Stimulated activated naive CD8-positive, alpha-beta T cell treated with anti-CD3 and anti-CD28 coated beads, Interleukin-15, Interleukin-2, amounts not matched to agents 100 ng/mL and 50 ng/mL, for 24 hours (primary cell): ENCODE results near the gene ST3GAL4.
"Not testable (repeated sequence)": the region's sequence is repeated elsewhere in the genome, so short reads cannot be mapped to it uniquely, and the experiment has no call there.

ENCODE experiments used
- H3K27ac Mint-ChIP-seq: one replicate; pipeline ENCODE4 v1.8.0; 2021; ENCODE audit warnings: mild to moderate bottlenecking, mixed read lengths
- H3K27me3 Mint-ChIP-seq: one replicate; pipeline ENCODE4 v1.8.0; 2021; ENCODE audit warnings: mixed read lengths
- H3K36me3 Mint-ChIP-seq: one replicate; pipeline ENCODE4 v1.8.0; 2021; ENCODE audit warnings: low read depth, mixed read lengths
- H3K4me1 Mint-ChIP-seq: one replicate; pipeline ENCODE4 v1.8.0; 2021; ENCODE audit warnings: low read depth, mixed read lengths
- H3K4me3 Mint-ChIP-seq: one replicate; pipeline ENCODE4 v1.8.0; 2021; ENCODE audit warnings: mild to moderate bottlenecking, mixed read lengths
- H3K9me3 Mint-ChIP-seq: one replicate; pipeline ENCODE4 v1.8.0; 2021; ENCODE audit warnings: mixed read lengths

Gene ST3GAL4

GRCh38 chr11:126393143-126393542, 37.7 kb downstream of the ST3GAL4 start:
- Mint-ChIP-seq H3K36me3 (no peaks in the 10 kb centered on the region), H3K9me3 (no peaks in the 10 kb centered on the region), H3K4me3 (no peak overlapping the region), H3K27me3 (no peaks in the 10 kb centered on the region), H3K27ac (no peak overlapping the region), H3K4me1 (peaks cover 4% of the 10 kb centered on the region)

- Mint-ChIP-seq H3K4me1 (peaks cover 4% of the 10 kb centered on the region), H3K27me3 (no peaks in the 10 kb centered on the region), H3K9me3 (no peaks in the 10 kb centered on the region), H3K36me3 (no peaks in the 10 kb centered on the region), H3K4me3 (no peak overlapping the region), H3K27ac (no peak overlapping the region)
Observed at GRCh38 chr11:126394036-126394435, 38.5 kb downstream of the ST3GAL4 start.

- H3K9me3 Mint-ChIP-seq, H3K27me3 Mint-ChIP-seq, H3K27ac Mint-ChIP-seq, H3K4me1 Mint-ChIP-seq, H3K36me3 Mint-ChIP-seq, H3K4me3 Mint-ChIP-seq: not testable (repeated sequence)
Observed at GRCh38 chr11:126394634-126395072, 39.2 kb downstream of the ST3GAL4 start.

GRCh38 chr11:126395784-126396183, 40.3 kb downstream of the ST3GAL4 start:
- H3K9me3 Mint-ChIP-seq, H3K36me3 Mint-ChIP-seq, H3K4me3 Mint-ChIP-seq, H3K27me3 Mint-ChIP-seq, H3K4me1 Mint-ChIP-seq, H3K27ac Mint-ChIP-seq: not testable (repeated sequence)

- H3K27me3 Mint-ChIP-seq, H3K9me3 Mint-ChIP-seq, H3K4me3 Mint-ChIP-seq, H3K4me1 Mint-ChIP-seq, H3K27ac Mint-ChIP-seq, H3K36me3 Mint-ChIP-seq: not testable (repeated sequence)
Observed at GRCh38 chr11:126396266-126396665, 40.8 kb downstream of the ST3GAL4 start.

- Mint-ChIP-seq H3K9me3 (no peaks in the 10 kb centered on the region), H3K27me3 (no peaks in the 10 kb centered on the region), H3K4me1 (peaks cover 4% of the 10 kb centered on the region), H3K27ac (no peak overlapping the region), H3K4me3 (no peak overlapping the region), H3K36me3 (no peaks in the 10 kb centered on the region)
Observed at GRCh38 chr11:126396965-126397364, 41.5 kb downstream of the ST3GAL4 start.

GRCh38 chr11:126398296-126398695, 42.8 kb downstream of the ST3GAL4 start:
- Mint-ChIP-seq H3K4me3 (no peak overlapping the region), H3K27me3 (no peaks in the 10 kb centered on the region)

GRCh38 chr11:126398721-126399120, 43.2 kb downstream of the ST3GAL4 start:
- no peaks in the 10 kb centered on the region for H3K9me3 Mint-ChIP-seq
- H3K27ac Mint-ChIP-seq, result no peak overlapping the region
- H3K4me3 Mint-ChIP-seq, result no peak overlapping the region
- no peaks in the 10 kb centered on the region for H3K36me3 Mint-ChIP-seq
- H3K27me3 Mint-ChIP-seq, result no peaks in the 10 kb centered on the region
- no peaks in the 10 kb centered on the region for H3K4me1 Mint-ChIP-seq

More at GRCh38 chr11:126398296-126398695, 42.8 kb downstream of the ST3GAL4 start:
- Mint-ChIP-seq H3K27ac (no peak overlapping the region), H3K9me3 (no peaks in the 10 kb centered on the region), H3K36me3 (no peaks in the 10 kb centered on the region), H3K4me1 (no peaks in the 10 kb centered on the region)

GRCh38 chr11:126400019-126400418, 44.5 kb downstream of the ST3GAL4 start:
- Mint-ChIP-seq H3K4me1 (no peaks in the 10 kb centered on the region), H3K9me3 (no peaks in the 10 kb centered on the region), H3K27me3 (no peaks in the 10 kb centered on the region), H3K4me3 (no peak overlapping the region), H3K36me3 (no peaks in the 10 kb centered on the region), H3K27ac (no peak overlapping the region)

GRCh38 chr11:126400479-126400878, 45.0 kb downstream of the ST3GAL4 start:
- Mint-ChIP-seq H3K4me3 (no peak overlapping the region), H3K27me3 (no peaks in the 10 kb centered on the region), H3K9me3 (no peaks in the 10 kb centered on the region), H3K27ac (no peak overlapping the region), H3K4me1 (no peaks in the 10 kb centered on the region), H3K36me3 (no peaks in the 10 kb centered on the region)

GRCh38 chr11:126403022-126403581, 47.6 kb downstream of the ST3GAL4 start:
- Mint-ChIP-seq H3K27me3 (no peaks in the 10 kb centered on the region), H3K4me3 (no peak overlapping the region), H3K36me3 (no peaks in the 10 kb centered on the region), H3K9me3 (no peaks in the 10 kb centered on the region), H3K27ac (no peak overlapping the region), H3K4me1 (no peaks in the 10 kb centered on the region)

GRCh38 chr11:126403658-126404057, 48.2 kb downstream of the ST3GAL4 start:
- Mint-ChIP-seq H3K27me3 (no peaks in the 10 kb centered on the region), H3K36me3 (no peaks in the 10 kb centered on the region), H3K4me1 (no peaks in the 10 kb centered on the region), H3K27ac (no peak overlapping the region), H3K9me3 (no peaks in the 10 kb centered on the region), H3K4me3 (no peak overlapping the region)

GRCh38 chr11:126404367-126404766, 48.9 kb downstream of the ST3GAL4 start:
- Mint-ChIP-seq H3K4me3 (no peak overlapping the region), H3K27ac (no peak overlapping the region), H3K4me1 (no peaks in the 10 kb centered on the region)

GRCh38 chr11:126405374-126405773, 49.9 kb downstream of the ST3GAL4 start:
- Mint-ChIP-seq H3K4me1 (no peaks in the 10 kb centered on the region), H3K4me3 (no peak overlapping the region), H3K27me3 (no peaks in the 10 kb centered on the region), H3K9me3 (no peaks in the 10 kb centered on the region), H3K27ac (no peak overlapping the region), H3K36me3 (peaks cover 9% of the 10 kb centered on the region)

More at GRCh38 chr11:126404367-126404766, 48.9 kb downstream of the ST3GAL4 start:
- no peaks in the 10 kb centered on the region for H3K9me3 Mint-ChIP-seq
- H3K36me3 Mint-ChIP-seq, result peaks cover 5% of the 10 kb centered on the region
- no peaks in the 10 kb centered on the region for H3K27me3 Mint-ChIP-seq

GRCh38 chr11:126405906-126406305, 50.4 kb downstream of the ST3GAL4 start:
- Mint-ChIP-seq H3K36me3 (peaks cover 9% of the 10 kb centered on the region), H3K4me3 (no peak overlapping the region), H3K27ac (no peak overlapping the region), H3K9me3 (no peaks in the 10 kb centered on the region), H3K4me1 (no peaks in the 10 kb centered on the region), H3K27me3 (no peaks in the 10 kb centered on the region)

- Mint-ChIP-seq H3K4me1 (no peaks in the 10 kb centered on the region), H3K9me3 (no peaks in the 10 kb centered on the region), H3K27ac (no peak overlapping the region), H3K4me3 (no peak overlapping the region), H3K27me3 (no peaks in the 10 kb centered on the region), H3K36me3 (peaks cover 9% of the 10 kb centered on the region)
Observed at GRCh38 chr11:126406368-126406767, 50.9 kb downstream of the ST3GAL4 start.
